ENCODE results near the gene CHD5. TPM values are rescaled to one million over a fixed set of nuclear protein-coding genes. Genes with fewer than 3 reads are reported as not detected.

The CHD5 gene
- total RNA-seq, 4 donors from 2014 or later = 0.14 to 1.6 (median 1.2) TPM

DNA sequence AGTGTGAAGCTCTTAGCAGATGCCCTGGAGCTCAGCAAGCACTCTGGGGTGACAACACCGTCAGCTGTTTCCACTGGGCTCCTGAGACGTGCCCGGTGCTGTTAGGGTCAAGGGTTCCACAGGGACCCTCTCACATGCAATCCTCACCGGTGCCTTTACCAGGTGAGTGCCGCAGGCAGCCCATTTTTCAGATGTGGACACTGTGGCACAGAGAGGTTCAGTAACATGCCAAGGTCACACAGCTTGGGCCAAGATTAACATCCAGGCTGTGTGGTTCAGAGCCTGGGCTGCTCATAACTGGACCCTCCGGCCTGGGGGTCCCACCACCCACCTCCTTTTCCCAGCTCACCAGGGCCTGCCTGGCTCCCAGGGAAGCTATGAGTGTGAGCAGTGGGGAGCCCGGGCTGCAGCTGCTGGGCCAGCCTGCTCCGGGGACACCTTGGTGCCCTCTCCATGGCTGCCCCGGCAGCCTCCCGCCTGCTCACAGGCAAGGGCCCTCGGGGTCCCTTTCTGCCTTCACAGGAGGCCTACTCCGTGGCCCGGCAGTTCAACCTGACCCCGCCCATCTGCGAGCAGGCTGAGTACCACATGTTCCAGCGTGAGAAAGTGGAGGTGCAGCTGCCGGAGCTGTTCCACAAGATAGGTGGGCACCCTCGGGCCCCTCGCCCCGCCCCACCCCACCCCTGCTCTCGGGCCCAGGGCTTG, 85.2 kb downstream of the CHD5 start:
- no peak overlapping the region for H3K4me3 ChIP-seq
- H3K27me3 ChIP-seq = peaks cover 3% of the 10 kb centered on the region
- no peak for DNase-seq
- in situ Hi-C loops (cut with MboI; ENCODE audit: low pct_ligation_motif_present in 1 of 4, low pct_unique_long_range_greater_than_20kb in 1 of 4, low sequenced_read_pairs in 3 of 4) (no loop called here), intact Hi-C loops (cut with DNase I; ENCODE audit: low total_unique reads) (no loop called here)
- H3K36me3 ChIP-seq = no peaks in the 10 kb centered on the region
- no peak overlapping the region for H3K27ac ChIP-seq
- no peaks in the 10 kb centered on the region for H3K9me3 ChIP-seq
- TF ChIP-seq POLR2A (IDR thresholded peaks at IDR 0.05) (no peak), POLR2AphosphoS5 (IDR thresholded peaks at IDR 0.05) (no peak), EP300 (IDR thresholded peaks at IDR 0.05; ENCODE audit: low read depth) (no peak)
- TF ChIP-seq, protein P1, sequence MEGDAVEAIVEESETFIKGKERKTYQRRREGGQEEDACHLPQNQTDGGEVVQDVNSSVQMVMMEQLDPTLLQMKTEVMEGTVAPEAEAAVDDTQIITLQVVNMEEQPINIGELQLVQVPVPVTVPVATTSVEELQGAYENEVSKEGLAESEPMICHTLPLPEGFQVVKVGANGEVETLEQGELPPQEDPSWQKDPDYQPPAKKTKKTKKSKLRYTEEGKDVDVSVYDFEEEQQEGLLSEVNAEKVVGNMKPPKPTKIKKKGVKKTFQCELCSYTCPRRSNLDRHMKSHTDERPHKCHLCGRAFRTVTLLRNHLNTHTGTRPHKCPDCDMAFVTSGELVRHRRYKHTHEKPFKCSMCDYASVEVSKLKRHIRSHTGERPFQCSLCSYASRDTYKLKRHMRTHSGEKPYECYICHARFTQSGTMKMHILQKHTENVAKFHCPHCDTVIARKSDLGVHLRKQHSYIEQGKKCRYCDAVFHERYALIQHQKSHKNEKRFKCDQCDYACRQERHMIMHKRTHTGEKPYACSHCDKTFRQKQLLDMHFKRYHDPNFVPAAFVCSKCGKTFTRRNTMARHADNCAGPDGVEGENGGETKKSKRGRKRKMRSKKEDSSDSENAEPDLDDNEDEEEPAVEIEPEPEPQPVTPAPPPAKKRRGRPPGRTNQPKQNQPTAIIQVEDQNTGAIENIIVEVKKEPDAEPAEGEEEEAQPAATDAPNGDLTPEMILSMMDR (IDR thresholded peaks at IDR 0.05) = no peak
- 76% methylated on average over 20 of the region's 21 CpGs; no CpG with 5 or more reads in 1 of the 2 donors for WGBS, 2 donors (ENCODE audit: low coverage in 1 of 2)
- no peaks in the 10 kb centered on the region for H3K4me1 ChIP-seq

DNA sequence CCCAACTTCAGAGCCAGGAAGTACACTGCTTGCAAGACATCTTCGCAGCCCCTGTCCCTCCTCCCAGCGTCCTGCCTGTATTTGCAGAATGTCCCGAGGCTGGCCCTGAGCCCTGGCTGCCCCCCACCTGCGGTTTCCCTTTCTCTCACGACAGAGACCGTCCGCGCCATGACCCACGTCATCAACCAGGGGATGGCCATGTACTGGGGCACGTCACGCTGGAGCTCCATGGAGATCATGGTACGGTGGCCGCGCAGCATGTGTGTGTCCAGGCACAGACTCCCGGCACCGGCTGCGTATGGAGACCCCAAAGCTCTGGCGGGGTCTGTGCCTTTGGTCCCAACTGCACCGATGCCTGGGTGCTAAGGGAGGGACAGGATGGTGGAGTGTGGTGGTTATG, 85.9 kb downstream of the CHD5 start:
- no peak for DNase-seq
- intact Hi-C loops (cut with DNase I; ENCODE audit: low total_unique reads) (no loop called here), in situ Hi-C loops (cut with MboI; ENCODE audit: low pct_ligation_motif_present in 1 of 4, low pct_unique_long_range_greater_than_20kb in 1 of 4, low sequenced_read_pairs in 3 of 4) (no loop called here)
- no peak for TF ChIP-seq POLR2AphosphoS5 (IDR thresholded peaks at IDR 0.05)
- no peak for TF ChIP-seq POLR2A (IDR thresholded peaks at IDR 0.05)
- TF ChIP-seq, protein P1 (IDR thresholded peaks at IDR 0.05) = no peak
- TF ChIP-seq EP300 (IDR thresholded peaks at IDR 0.05; ENCODE audit: low read depth) = no peak
- Histone ChIP-seq H3K27ac (no peak overlapping the region), H3K4me1 (no peaks in the 10 kb centered on the region), H3K9me3 (no peaks in the 10 kb centered on the region), H3K4me3 (no peak overlapping the region), H3K36me3 (no peaks in the 10 kb centered on the region), H3K27me3 (no peaks in the 10 kb centered on the region)
- WGBS, 2 donors (ENCODE audit: low coverage in 1 of 2) = 96 to 100% methylated on average over 1 to 19 of the region's 19 CpGs

DNA sequence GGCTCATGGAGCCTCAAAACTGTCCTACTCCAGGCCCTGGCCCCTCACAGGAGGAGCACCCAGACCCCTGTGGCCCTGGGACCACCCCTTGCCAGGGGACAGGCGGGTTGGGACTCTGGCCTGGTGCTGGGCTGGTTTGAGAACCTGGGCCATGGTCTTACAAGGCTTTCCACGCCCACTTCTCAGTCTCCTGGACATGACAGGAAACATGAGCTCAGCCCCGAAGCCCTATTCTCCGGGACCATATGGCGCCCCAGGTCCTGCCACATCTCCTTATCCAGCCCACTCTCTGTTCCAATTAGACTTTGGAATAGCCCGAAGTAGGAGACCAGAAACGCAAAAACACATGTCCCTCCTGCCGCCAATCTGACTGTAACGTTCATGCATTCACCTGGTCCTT, 86.5 kb downstream of the CHD5 start:
- no peak overlapping the region for H3K4me3 ChIP-seq
- 80 to 92% methylated on average over 1 to 9 of the region's 9 CpGs for WGBS, 2 donors (ENCODE audit: low coverage in 1 of 2)
- no peak for DNase-seq
- no peaks in the 10 kb centered on the region for H3K4me1 ChIP-seq
- no peaks in the 10 kb centered on the region for H3K9me3 ChIP-seq
- intact Hi-C loops (cut with DNase I; ENCODE audit: low total_unique reads) (no loop called here), in situ Hi-C loops (cut with MboI; ENCODE audit: low pct_ligation_motif_present in 1 of 4, low pct_unique_long_range_greater_than_20kb in 1 of 4, low sequenced_read_pairs in 3 of 4) (no loop called here)
- H3K27ac ChIP-seq = no peak overlapping the region
- H3K27me3 ChIP-seq = no peaks in the 10 kb centered on the region
- no peaks in the 10 kb centered on the region for H3K36me3 ChIP-seq
- TF ChIP-seq POLR2A (IDR thresholded peaks at IDR 0.05) = no peak
- TF ChIP-seq, protein P1 (IDR thresholded peaks at IDR 0.05) = no peak
- TF ChIP-seq POLR2AphosphoS5 (IDR thresholded peaks at IDR 0.05) = no peak
- TF ChIP-seq EP300 (IDR thresholded peaks at IDR 0.05; ENCODE audit: low read depth) = no peak

DNA sequence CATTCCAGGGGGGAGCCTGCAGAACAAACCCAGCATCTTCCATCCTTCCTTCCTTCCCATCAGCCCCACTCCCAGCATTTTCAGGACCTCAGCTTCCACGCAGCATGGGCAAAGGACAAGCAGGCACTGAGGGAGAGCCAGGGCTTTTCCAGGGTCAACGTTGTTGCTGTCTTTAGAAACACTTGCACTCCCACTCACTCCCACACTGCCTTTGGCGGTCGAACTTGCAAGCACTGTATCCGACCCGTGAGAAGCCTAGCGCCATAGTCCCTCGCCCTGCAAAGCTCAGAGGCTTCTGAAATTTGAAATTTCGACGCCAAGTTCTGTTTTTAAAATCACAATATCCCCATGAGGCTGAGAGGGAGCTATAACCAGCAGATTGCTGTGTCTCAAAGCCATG, 87.0 kb downstream of the CHD5 start:
- Histone ChIP-seq H3K36me3 (no peaks in the 10 kb centered on the region), H3K27ac (no peak overlapping the region), H3K27me3 (no peaks in the 10 kb centered on the region), H3K4me1 (no peaks in the 10 kb centered on the region), H3K9me3 (no peaks in the 10 kb centered on the region), H3K4me3 (no peak overlapping the region)
- intact Hi-C loops (cut with DNase I; ENCODE audit: low total_unique reads) = no loop called here
- no peak for DNase-seq
- WGBS, 2 donors (ENCODE audit: low coverage in 1 of 2) = 78 to 84% methylated on average over 10 of the region's 10 CpGs
- in situ Hi-C loops (cut with MboI; ENCODE audit: low pct_ligation_motif_present in 1 of 4, low pct_unique_long_range_greater_than_20kb in 1 of 4, low sequenced_read_pairs in 3 of 4) = no loop called here
- TF ChIP-seq POLR2AphosphoS5 (IDR thresholded peaks at IDR 0.05) = no peak
- TF ChIP-seq, protein P1 (IDR thresholded peaks at IDR 0.05) = no peak
- TF ChIP-seq POLR2A (IDR thresholded peaks at IDR 0.05) = no peak
- no peak for TF ChIP-seq EP300 (IDR thresholded peaks at IDR 0.05; ENCODE audit: low read depth)
